K562 (cell line): ENCODE data around the gene ARL6IP4. TPM values are rescaled to one million over a fixed set of nuclear protein-coding genes. Genes with fewer than 3 reads are reported as not detected.
A peak's percentile ranks its signal among the peaks of the same experiment; 100 is the strongest.

ENCODE experiments used
- ATF1 ChIP-seq, 2 experiments: fragments of 450-650 bp in 1 of 2; IDR thresholded peaks; 2 replicates each; pipeline ENCODE4 v1.6.1; 2016; ENCODE audit warnings: missing compliant biosample characterization in 1 of 2, missing genetic modification characterization in 1 of 2
- CAMTA2 ChIP-seq: fragments of 250-450 bp; sonication (Bioruptor Pico); conservative IDR thresholded peaks from 2 replicates; pipeline ENCODE4 v1.5.1; 2022
- CCNT2 ChIP-seq: IDR thresholded peaks from 2 replicates; pipeline ENCODE4 v1.6.1; 2011; ENCODE audit warnings: borderline replicate concordance, low read depth, mild to moderate bottlenecking, moderate library complexity, mixed read lengths, low read length; ENCODE audit not compliant: insufficient read length; ENCODE audit errors: extremely low read depth
- CHCHD3 ChIP-seq: fragments of 250-450 bp; sonication (Bioruptor Pico); IDR thresholded peaks from 2 replicates; pipeline ENCODE4 v2.1.2; 2022; ENCODE audit warnings: mild to moderate bottlenecking
- CHD1 ChIP-seq: fragments of 200-600 bp; sonication (generic); IDR thresholded peaks from one replicate; pipeline ENCODE4 v1.6.1; 2012; ENCODE audit warnings: mild to moderate bottlenecking, moderate library complexity, low read length, inconsistent platforms
- CSDE1 ChIP-seq, 2 experiments: fragments of 450-650 bp; IDR thresholded peaks; 2 replicates each; pipeline ENCODE4 v1.6.1; 2016; ENCODE audit warnings: mild to moderate bottlenecking in 1 of 2
- DIDO1 ChIP-seq: fragments of 450-650 bp; IDR thresholded peaks from 2 replicates; pipeline ENCODE4 v1.6.1; 2016; ENCODE audit warnings: low read depth, missing biosample characterization, missing genetic modification characterization
- FOXA1 ChIP-seq: fragments of 450-650 bp; IDR thresholded peaks from 2 replicates; pipeline ENCODE4 v1.6.1; 2016; ENCODE audit warnings: mild to moderate bottlenecking, borderline replicate concordance
- HDAC3 ChIP-seq: fragments of 450-650 bp; IDR thresholded peaks from 2 replicates; pipeline ENCODE4 v1.6.1; 2018; ENCODE audit warnings: borderline replicate concordance, mild to moderate bottlenecking, moderate library complexity; ENCODE audit not compliant: partially characterized antibody
- HMGXB4 ChIP-seq: sonication (generic); formaldehyde crosslinking; IDR thresholded peaks from 2 replicates; pipeline ENCODE4 v1.8.1; 2023; ENCODE audit warnings: mild to moderate bottlenecking, missing genetic modification reagents
- LCOR ChIP-seq: sonication (generic); formaldehyde crosslinking; IDR thresholded peaks from 2 replicates; pipeline ENCODE4 v1.8.0; 2022; ENCODE audit warnings: mild to moderate bottlenecking, missing genetic modification reagents
- MIER1 ChIP-seq: fragments of 450-650 bp; IDR thresholded peaks from 2 replicates; pipeline ENCODE4 v1.6.1; 2016; ENCODE audit warnings: antibody characterized with exemption, mild to moderate bottlenecking, low read depth
- MYC ChIP-seq, 2 experiments: fragments of 250-450 bp in 1 of 2; sonication (Bioruptor Pico) in 1 of 2; IDR thresholded peaks; 2 replicates each; pipeline versions ENCODE4 v1.5.1 to v1.6.1; 2012 to 2021; ENCODE audit warnings: low read depth in 2 of 2, borderline replicate concordance in 1 of 2, improper control_type of control experiment in 1 of 2, low read length in 1 of 2, mild to moderate bottlenecking in 1 of 2, moderate library complexity in 1 of 2
- NFE2 ChIP-seq: IDR thresholded peaks from 2 replicates; pipeline ENCODE4 v1.6.1; 2014; ENCODE audit warnings: antibody characterized with exemption, low read depth
- RBBP5 ChIP-seq: fragments of 200-600 bp; sonication (generic); IDR thresholded peaks from 2 replicates; pipeline ENCODE4 v1.6.1; 2012; ENCODE audit warnings: borderline replicate concordance, mild to moderate bottlenecking, low read length, control low read depth, inconsistent platforms; ENCODE audit not compliant: insufficient read depth, poor library complexity, severe bottlenecking
- RBM39 ChIP-seq: fragments of 200-400 bp; formaldehyde crosslinking; optimal IDR thresholded peaks from 2 replicates; pipeline ENCODE3; 2018; ENCODE audit warnings: low read depth, low read length
- SIRT6 ChIP-seq: IDR thresholded peaks from one replicate; pipeline ENCODE4 v1.6.1; 2012; ENCODE audit warnings: low read depth, mild to moderate bottlenecking, control low read depth, inconsistent platforms, low read length, moderate library complexity
- SRSF3 ChIP-seq: fragments of 200-400 bp; formaldehyde crosslinking; IDR thresholded peaks from 2 replicates; pipeline ENCODE4 v1.6.1; 2016; ENCODE audit warnings: mild to moderate bottlenecking, low read length, moderate library complexity; ENCODE audit not compliant: insufficient read depth
- TAF7 ChIP-seq: fragments of 450-650 bp; IDR thresholded peaks from 2 replicates; pipeline ENCODE4 v1.6.1; 2016; ENCODE audit warnings: missing genetic modification characterization, missing compliant biosample characterization
- TGIF2 ChIP-seq: sonication (generic); formaldehyde crosslinking; IDR thresholded peaks from 2 replicates; pipeline ENCODE4 v1.8.1; 2022; ENCODE audit warnings: mild to moderate bottlenecking, missing genetic modification reagents, moderate library complexity
- USF1 ChIP-seq: sonication (generic); formaldehyde crosslinking; IDR thresholded peaks from 2 replicates; pipeline ENCODE4 v1.9.0; 2022; ENCODE audit warnings: mild to moderate bottlenecking, missing genetic modification reagents
- ZFX ChIP-seq: sonication (generic); formaldehyde crosslinking; IDR thresholded peaks from 2 replicates; pipeline ENCODE4 v1.8.0; 2022; ENCODE audit warnings: mild to moderate bottlenecking, missing genetic modification reagents, moderate library complexity
- ZNF431 ChIP-seq: sonication (generic); formaldehyde crosslinking; IDR thresholded peaks from 2 replicates; pipeline ENCODE4 v1.8.0; 2022; ENCODE audit warnings: mild to moderate bottlenecking, missing genetic modification reagents
- ZNF639 ChIP-seq, 2 experiments: fragments of 200-800 bp in 1 of 2; sonication (Bioruptor generic) in 1 of 2; sonication (generic) in 1 of 2; formaldehyde crosslinking in 1 of 2; IDR thresholded peaks in 1 of 2; conservative IDR thresholded peaks in 1 of 2; 2 replicates each; pipeline versions ENCODE4 v1.5.0 to v1.6.1; 2016 to 2020; ENCODE audit warnings: missing compliant biosample characterization in 1 of 2, missing genetic modification characterization in 1 of 2, missing genetic modification reagents in 1 of 2
- ZNF695 ChIP-seq: fragments of 450-650 bp; formaldehyde crosslinking; IDR thresholded peaks from 2 replicates; pipeline ENCODE4 v1.4.0; 2020; ENCODE audit warnings: mild to moderate bottlenecking, moderate library complexity
- polyA plus RNA-seq, 8 experiments: library from polyadenylated mRNA; depleted of rRNA in 4 of 8; stranded (reverse) in 5 of 8; unstranded in 3 of 8; fragments of >200 nt; fragmentation: Nextera tagmentation in 2 of 8; fragmentation: Illumina TruSeq in 1 of 8; extraction: Ambion mirVana in 2 of 8; extraction: Trizol in 1 of 8; gene quantifications; 2 replicates each; pipeline versions ENCODE4 v1.2.1 to v1.2.3, GENCODE V29; 2011 to 2014; ENCODE audit warnings: inconsistent platforms in 1 of 8, missing spikeins in 1 of 8
- total RNA-seq, 7 experiments: library from RNA; depleted of rRNA in 6 of 7; stranded (reverse); fragments of >200 nt in 6 of 7; fragmentation: Illumina TruSeq in 2 of 7; extraction: Trizol in 2 of 7; gene quantifications; 2 replicates each; pipeline versions ENCODE4 v1.2.1 to v1.2.3, GENCODE V29; 2011 to 2021; ENCODE audit warnings: low replicate concordance in 1 of 7

ARL6IP4 gene
- total and polyA plus RNA-seq, 9 of the 15 experiments (the other 6 are each of a cell fraction or from before 2014, with no cell fraction given) = 2.4 to 255 (median 151) TPM

GRCh38 chr12:122981036-122981471 is 573 bp downstream of the ARL6IP4 start (continued):
- TF ChIP-seq NFE2 = 0 out of 2 replicates have a peak, but pooled peaks have one; percentile 2
- no peak for TF ChIP-seq ZNF695
- TF ChIP-seq SIRT6 = no peak
- TF ChIP-seq USF1 (CRISPR knock-in tag) = no peak
- no peak for TF ChIP-seq ZNF639 (CRISPR knock-in tag; conservative IDR thresholded peaks at IDR 0.05 in 1 of 2, IDR thresholded peaks at IDR 0.05 in 1 of 2)
- TF ChIP-seq TAF7 (tag) = no peak
- no peak for TF ChIP-seq DIDO1
- peak; percentile 49 for TF ChIP-seq CHD1
- TF ChIP-seq LCOR = 0 out of 2 replicates have a peak, but pooled peaks have one; percentile 13
- TF ChIP-seq MIER1 = no peak
- TF ChIP-seq CAMTA2 (CRISPR knock-in tag) = no peak
- no peak for TF ChIP-seq RBM39
- peak; percentile 50 for TF ChIP-seq RBBP5
- no peak for TF ChIP-seq CHCHD3 (CRISPR knock-in tag)
- TF ChIP-seq HMGXB4 (CRISPR knock-in tag) = no peak
- TF ChIP-seq SRSF3 = 0 out of 2 replicates have a peak, but pooled peaks have one; percentile 53
- TF ChIP-seq ZFX (CRISPR knock-in tag) = peak; percentile 35; the same call in 1 of the 2 replicates
- no peak for TF ChIP-seq ATF1 (CRISPR knock-in tag; IDR thresholded peaks at IDR 0.05)
- TF ChIP-seq ATF1 (tag; IDR thresholded peaks at IDR 0.05) = 0 out of 2 replicates have a peak, but pooled peaks have one; percentile 3
- no peak for TF ChIP-seq HDAC3
- no peak for TF ChIP-seq FOXA1
- no peak for TF ChIP-seq MYC (IDR thresholded peaks at IDR 0.05; ENCODE audit: low read depth, low read length)
- TF ChIP-seq MYC (CRISPR knock-in tag; IDR thresholded peaks at IDR 0.05; ENCODE audit: borderline replicate concordance, low read depth) = no peak
- no peak for TF ChIP-seq CSDE1 (IDR thresholded peaks at IDR 0.05)
- peak; percentile 10 for TF ChIP-seq CCNT2
- peak; percentile 60; the same call in 1 of the 2 replicates for TF ChIP-seq TGIF2
- no peak for TF ChIP-seq ZNF431 (CRISPR knock-in tag)
